ENCODE data around the gene OPALIN.

GRCh38 chr10:96358851-96359540, at the start of gene OPALIN:
- TF ChIP-seq TAF1 (IDR thresholded peaks at IDR 0.05; ENCODE audit: low read depth), result no peak
- TF ChIP-seq NFIC (IDR thresholded peaks at IDR 0.05), result no peak
- no peak for TF ChIP-seq FOXM1 (IDR thresholded peaks at IDR 0.05; ENCODE audit: borderline replicate concordance, low read depth)
- TF ChIP-seq EGR1 (IDR thresholded peaks at IDR 0.05), result no peak
- TF ChIP-seq TCF12 (IDR thresholded peaks at IDR 0.05; ENCODE audit: low read depth), result no peak
- no peak for TF ChIP-seq TEAD4 (IDR thresholded peaks at IDR 0.05)
- TF ChIP-seq YY1 (IDR thresholded peaks at IDR 0.05; ENCODE audit: low read depth), result no peak
- TF ChIP-seq MAX (IDR thresholded peaks at IDR 0.05), result no peak
- no peak for TF ChIP-seq RAD21 (IDR thresholded peaks at IDR 0.05; ENCODE audit: low read depth)
- no peak for TF ChIP-seq REST (IDR thresholded peaks at IDR 0.05; ENCODE audit: low read depth)
- TF ChIP-seq EP300 (IDR thresholded peaks at IDR 0.05; ENCODE audit: borderline replicate concordance), result no peak
- TF ChIP-seq CEBPB (IDR thresholded peaks at IDR 0.05), result no peak
- no peak for TF ChIP-seq ZBTB7A (IDR thresholded peaks at IDR 0.05; ENCODE audit: low read depth)
- TF ChIP-seq CREB1 (IDR thresholded peaks at IDR 0.05; ENCODE audit: low read depth), result no peak

Measured in Ishikawa (cell line).